Measurements from ENCODE around the gene PLA2G4A.

DNA sequence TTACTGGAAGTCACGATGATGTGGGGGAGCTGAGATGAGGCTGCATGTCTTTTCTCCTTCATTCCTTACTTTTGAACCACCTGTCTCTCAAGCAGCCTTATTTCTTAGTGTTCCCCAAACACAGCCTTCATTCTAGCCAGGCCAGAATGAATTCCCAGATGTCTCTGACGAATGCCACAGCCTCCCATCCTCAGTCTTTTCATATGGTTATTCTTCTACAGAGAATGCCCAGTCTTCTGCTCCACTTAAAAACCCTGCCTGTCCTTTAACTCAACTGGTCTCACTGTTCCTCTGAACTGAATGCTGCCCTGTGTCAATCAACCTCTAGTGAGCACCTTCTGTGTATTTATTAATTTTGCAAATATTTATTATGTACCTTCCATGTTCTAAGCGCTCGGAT lies 156.2 kb downstream of the PLA2G4A start:
- TF ChIP-seq, protein P1, sequence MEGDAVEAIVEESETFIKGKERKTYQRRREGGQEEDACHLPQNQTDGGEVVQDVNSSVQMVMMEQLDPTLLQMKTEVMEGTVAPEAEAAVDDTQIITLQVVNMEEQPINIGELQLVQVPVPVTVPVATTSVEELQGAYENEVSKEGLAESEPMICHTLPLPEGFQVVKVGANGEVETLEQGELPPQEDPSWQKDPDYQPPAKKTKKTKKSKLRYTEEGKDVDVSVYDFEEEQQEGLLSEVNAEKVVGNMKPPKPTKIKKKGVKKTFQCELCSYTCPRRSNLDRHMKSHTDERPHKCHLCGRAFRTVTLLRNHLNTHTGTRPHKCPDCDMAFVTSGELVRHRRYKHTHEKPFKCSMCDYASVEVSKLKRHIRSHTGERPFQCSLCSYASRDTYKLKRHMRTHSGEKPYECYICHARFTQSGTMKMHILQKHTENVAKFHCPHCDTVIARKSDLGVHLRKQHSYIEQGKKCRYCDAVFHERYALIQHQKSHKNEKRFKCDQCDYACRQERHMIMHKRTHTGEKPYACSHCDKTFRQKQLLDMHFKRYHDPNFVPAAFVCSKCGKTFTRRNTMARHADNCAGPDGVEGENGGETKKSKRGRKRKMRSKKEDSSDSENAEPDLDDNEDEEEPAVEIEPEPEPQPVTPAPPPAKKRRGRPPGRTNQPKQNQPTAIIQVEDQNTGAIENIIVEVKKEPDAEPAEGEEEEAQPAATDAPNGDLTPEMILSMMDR (IDR thresholded peaks at IDR 0.05; ENCODE audit: low read length) = no peak
- no peak for TF ChIP-seq EZH2 (IDR thresholded peaks at IDR 0.05; ENCODE audit: borderline replicate concordance, low read length)

All from OCI-LY1 (cell line).